BJ (cell line): ENCODE data around the gene CENPC. TPM values are rescaled to one million over a fixed set of nuclear protein-coding genes. Genes with fewer than 3 reads are reported as not detected.
"Not testable (repeated sequence)": the region's sequence is repeated elsewhere in the genome, so short reads cannot be mapped to it uniquely, and the experiment has no call there.

Experiments
- CTCF ChIA-PET: fragments of 350-600 bp; formaldehyde crosslinking; extraction: SDS; loops from one replicate; lab custom pipeline; 2021; ENCODE audit warnings: antibody characterized with exemption, inconsistent platforms; lab: Yijun Ruan, JAX
- POLR2A ChIA-PET: fragments of 300-600 bp; sonication (Branson Sonifier 250); formaldehyde crosslinking; extraction: SDS; loops from one replicate; lab custom pipeline; 2021; ENCODE audit warnings: antibody characterized with exemption; lab: Charles Lee
- DNase-seq: peaks from one replicate; pipeline ENCODE4 v3.0.0-alpha.2; 2011; ENCODE audit warnings: low read depth
- H3K27me3 ChIP-seq: 2 replicates; pipeline ENCODE4 v1.6.0; 2011; ENCODE audit warnings: low read length; ENCODE audit not compliant: control insufficient read depth, insufficient read depth
- H3K36me3 ChIP-seq: 2 replicates; pipeline ENCODE4 v1.5.1; 2011; ENCODE audit warnings: low read length; ENCODE audit not compliant: control insufficient read depth, insufficient read depth
- H3K4me3 ChIP-seq: 2 replicates; pipeline ENCODE4 v1.5.1; 2011; ENCODE audit warnings: low read depth, mild to moderate bottlenecking, control low read depth, low read length
- CTCF ChIP-seq: IDR thresholded peaks from 2 replicates; pipeline ENCODE4 v1.5.1; 2011; ENCODE audit warnings: low read depth, mild to moderate bottlenecking, control low read depth, inconsistent platforms, low read length, moderate library complexity; ENCODE audit not compliant: insufficient read depth
- polyA plus RNA-seq: library from polyadenylated mRNA; depleted of rRNA; stranded (reverse); fragments of >200 nt; gene quantifications from 2 replicates; pipeline ENCODE4 v1.2.3, GENCODE V29; 2011

Gene CENPC
- polyA plus RNA-seq, 1 experiment, result 3.6 TPM

- no peak for TF ChIP-seq CTCF
- Histone ChIP-seq H3K36me3 (no peaks in the 10 kb centered on the region; the same call in none of the 2 replicates), H3K4me3 (no peak overlapping the region), H3K27me3 (no peaks in the 10 kb centered on the region)
- CTCF ChIA-PET, result no interaction called here
- DNase-seq, result no peak
- POLR2A ChIA-PET, result no interaction called here
These were observed 13.8 kb downstream of the CENPC start for GRCh38 chr4:67531379-67531962.

- H3K27me3 ChIP-seq, POLR2A ChIA-PET, H3K36me3 ChIP-seq, DNase-seq, H3K4me3 ChIP-seq, CTCF ChIA-PET: not testable (repeated sequence)
These were observed 21.2 kb downstream of the CENPC start for GRCh38 chr4:67524140-67524539.

- no peak for DNase-seq
- Histone ChIP-seq H3K4me3 (no peak overlapping the region), H3K27me3 (no peaks in the 10 kb centered on the region), H3K36me3 (peaks cover 3% of the 10 kb centered on the region; the same call in 1 of the 2 replicates)
- ChIA-PET POLR2A (no interaction called here), CTCF (interaction anchor here (1.0 kb wide), 1 partner anchor 17 kb away, joined by 3 read pairs; no protein-coding TSS in a partner anchor)
- no peak for TF ChIP-seq CTCF
These were observed 22.2 kb downstream of the CENPC start for GRCh38 chr4:67522851-67523671.

- no peak for TF ChIP-seq CTCF
- POLR2A ChIA-PET, result no interaction called here
- Histone ChIP-seq H3K27me3 (no peaks in the 10 kb centered on the region), H3K4me3 (no peak overlapping the region), H3K36me3 (peaks cover 3% of the 10 kb centered on the region; the same call in 1 of the 2 replicates)
- CTCF ChIA-PET, result interaction anchor here (1.0 kb wide), 1 partner anchor 18 kb away, joined by 3 read pairs; no protein-coding TSS in a partner anchor
- no peak for DNase-seq
These were observed 23.1 kb downstream of the CENPC start for GRCh38 chr4:67522230-67522629.

- no peak for TF ChIP-seq CTCF
- ChIA-PET POLR2A (no interaction called here), CTCF (interaction anchor here (1.0 kb wide), 1 partner anchor 19 kb away, joined by 3 read pairs; no protein-coding TSS in a partner anchor)
- no peak for DNase-seq
- Histone ChIP-seq H3K36me3 (peaks cover 3% of the 10 kb centered on the region; the same call in 1 of the 2 replicates), H3K27me3 (no peaks in the 10 kb centered on the region), H3K4me3 (no peak overlapping the region)
These were observed 23.8 kb downstream of the CENPC start for GRCh38 chr4:67521506-67521905.
